ENCODE measurements around the gene ARAP1.

The ARAP1 gene

DNA sequence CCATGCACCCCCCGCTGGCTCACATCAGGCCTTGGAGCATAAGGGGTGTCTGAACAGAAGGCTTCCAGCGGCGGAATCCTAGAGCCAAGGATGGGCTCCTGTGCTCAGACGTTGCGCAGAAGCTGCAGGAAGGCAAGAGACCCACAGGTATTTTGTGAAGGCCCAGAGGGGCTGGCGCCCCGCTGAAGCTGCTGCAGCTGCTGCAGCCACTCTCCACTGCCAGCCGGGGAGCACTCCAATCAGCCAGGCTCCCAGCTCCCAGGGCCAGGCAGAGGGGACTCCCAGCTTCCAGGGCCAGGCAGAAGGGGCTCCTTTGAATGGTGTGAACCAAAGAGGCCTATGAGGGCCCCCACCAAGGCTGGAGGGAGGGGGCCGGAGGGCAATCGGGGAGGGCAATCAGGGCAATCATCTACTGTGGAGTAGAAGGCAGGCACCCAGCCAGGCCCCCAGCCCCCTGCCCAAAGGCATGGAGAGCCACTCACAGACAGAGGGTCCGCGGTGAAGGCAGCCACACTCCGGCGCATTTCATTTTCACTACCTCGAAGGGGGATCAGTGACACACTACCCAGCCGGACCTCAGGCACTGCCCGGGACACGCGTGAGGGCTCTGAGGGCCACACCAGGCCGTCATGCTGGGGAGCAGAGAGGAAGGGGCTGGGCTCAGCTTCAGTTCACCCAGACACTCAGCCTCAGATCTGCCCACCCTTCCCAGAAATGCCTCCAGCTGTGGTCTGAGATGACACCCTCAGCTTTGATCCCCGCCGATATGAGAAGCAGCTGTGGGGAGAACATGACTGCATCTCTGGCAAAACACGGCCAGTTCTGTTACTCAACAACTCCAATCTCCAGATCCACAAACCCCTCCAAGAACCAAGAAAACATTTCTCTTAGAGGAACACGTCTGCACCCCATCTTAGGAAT, 66.4 kb downstream of the ARAP1 start:
- no peak for DNase-seq

DNA sequence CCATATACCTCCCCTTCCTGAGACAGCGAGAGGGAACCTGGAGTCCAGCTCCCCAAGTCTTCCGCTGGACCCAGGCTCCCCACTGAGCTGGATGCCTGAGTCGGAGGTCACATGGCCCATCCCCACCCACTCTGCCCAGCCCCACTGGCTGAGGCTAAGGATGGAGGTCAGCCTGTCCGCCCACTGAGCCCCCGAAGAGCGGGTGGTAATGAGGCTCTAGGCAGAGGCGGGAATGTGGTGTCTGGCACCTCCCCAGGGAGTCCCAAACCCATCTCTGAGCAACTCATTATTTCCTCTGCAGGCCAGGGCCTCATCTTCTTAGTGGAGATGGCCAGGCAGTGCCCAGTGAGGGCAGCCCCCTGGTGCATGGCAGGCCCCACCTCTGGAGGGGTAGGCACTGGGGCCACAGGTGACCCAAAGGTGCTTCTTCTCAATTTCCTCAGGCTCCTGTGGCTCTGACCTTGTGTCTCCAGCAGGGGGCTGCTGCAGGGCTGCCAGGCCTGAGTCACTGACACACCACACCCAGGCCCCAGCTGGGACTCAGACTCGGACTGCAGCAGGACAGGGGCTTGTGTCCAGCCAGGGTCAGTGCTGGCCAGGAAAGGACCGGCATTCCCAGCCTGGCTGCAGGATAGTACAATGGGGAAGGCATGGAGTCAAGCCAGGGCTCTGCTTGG, 67.8 kb downstream of the ARAP1 start:
- peak in 2 of 56 donors; percentile 13 to 23 for DNase-seq

DNA sequence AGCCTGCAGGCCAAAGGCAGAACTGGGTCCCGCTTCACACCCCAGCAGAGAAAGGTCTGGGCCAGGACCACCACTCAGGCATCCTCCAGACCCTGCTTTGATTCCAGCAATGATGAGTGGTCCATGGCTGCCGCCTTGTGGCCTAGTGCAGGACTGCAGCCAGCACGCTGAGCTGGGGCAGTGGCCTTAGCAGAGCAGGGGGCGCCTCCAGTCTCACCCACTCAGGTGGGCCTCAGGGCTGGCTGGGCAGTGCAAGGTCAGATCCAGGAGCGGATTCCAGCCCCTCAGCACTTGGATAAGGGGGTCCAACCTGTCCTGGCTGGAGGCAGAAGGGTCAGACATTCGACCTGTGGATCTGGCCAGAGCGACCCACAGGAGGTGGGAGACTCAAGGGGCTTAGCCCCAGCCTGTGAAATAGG, 68.4 kb downstream of the ARAP1 start:
- peak in 44 of 56 donors; percentile 11 to 84 (median 40) for DNase-seq

GRCh38 chr11:72682858-72683243, 69.4 kb downstream of the ARAP1 start:
- no peak for DNase-seq

DNA sequence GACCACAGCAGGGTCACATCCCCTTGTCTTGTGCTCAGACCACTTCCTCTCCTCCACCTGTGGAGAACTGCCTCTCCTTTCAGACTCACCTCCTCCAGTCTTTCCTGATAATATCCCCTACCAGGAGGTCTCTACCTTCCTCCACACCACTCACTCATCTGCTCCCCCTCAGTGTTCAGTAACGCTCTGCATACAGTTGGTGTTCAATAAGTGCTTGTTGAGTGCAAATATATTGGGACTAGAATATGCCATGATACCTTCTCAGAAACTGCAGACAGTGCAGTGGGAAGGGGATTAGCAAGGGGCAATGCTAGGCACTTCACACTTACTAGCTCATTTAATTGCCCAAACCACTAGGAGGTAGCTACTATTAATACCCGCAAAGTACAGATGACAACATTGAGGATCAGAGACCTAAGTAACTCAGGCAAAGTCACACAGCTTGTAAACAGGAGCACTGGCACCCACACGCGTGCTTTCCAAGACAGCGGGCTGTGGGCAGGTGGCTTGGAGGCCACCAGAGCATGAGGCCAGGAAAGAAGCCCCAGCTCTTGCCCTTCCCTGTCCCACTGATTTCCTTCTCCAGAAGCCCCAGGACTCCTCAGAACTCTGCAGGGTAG, 69.9 kb downstream of the ARAP1 start:
- no peak for DNase-seq

DNA sequence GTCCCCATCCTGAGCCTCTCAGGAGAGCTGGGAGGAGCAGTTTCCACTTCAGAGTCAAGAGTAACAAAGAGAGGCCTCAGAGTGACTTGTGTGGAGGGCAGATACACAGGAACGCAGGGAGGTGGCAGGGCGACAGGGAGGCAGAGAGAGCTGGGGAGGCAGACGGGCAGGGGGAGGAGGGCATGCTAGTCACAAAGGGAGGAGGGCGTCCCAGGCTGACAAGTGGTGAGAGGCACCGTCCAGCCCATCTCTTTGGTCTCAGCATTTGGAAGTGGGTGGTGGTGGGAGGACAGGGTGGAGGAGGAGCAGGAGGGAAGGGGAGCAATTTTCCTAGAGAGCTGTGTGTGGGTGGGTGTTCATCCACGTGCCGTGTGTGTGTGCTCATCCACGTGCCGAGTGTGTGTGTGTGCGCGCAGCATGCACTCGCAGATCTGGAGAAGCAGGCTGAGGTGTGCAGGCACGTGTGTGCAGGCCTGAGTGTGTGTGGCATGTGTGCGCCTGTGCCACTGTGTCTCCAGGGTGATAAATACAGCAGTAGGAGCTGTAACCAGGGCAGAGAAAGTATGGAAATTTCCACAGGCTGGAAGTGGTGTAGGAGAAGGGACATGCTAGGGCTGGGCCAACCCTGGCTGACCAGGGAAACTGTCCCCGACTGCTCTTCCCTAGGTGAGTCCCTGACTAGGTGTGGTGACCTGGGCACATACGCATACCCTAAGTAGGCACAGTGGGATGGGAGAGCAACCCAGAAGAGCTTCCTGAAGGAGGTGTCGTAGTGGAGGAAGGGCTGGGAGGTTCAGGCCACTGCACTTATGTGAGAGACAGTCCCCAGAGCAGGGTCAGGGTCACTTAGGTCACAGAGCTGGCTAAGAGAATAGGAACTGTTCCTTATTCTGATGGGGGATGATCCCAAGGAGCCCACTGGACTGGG, 70.7 kb downstream of the ARAP1 start:
- DNase-seq, result peak in 39 of 56 donors; percentile 18 to 86 (median 58)

- peak in 1 of 56 donors; percentile 44 for DNase-seq
Measured at GRCh38 chr11:72680624-72681158, 71.5 kb downstream of the ARAP1 start.

DNA sequence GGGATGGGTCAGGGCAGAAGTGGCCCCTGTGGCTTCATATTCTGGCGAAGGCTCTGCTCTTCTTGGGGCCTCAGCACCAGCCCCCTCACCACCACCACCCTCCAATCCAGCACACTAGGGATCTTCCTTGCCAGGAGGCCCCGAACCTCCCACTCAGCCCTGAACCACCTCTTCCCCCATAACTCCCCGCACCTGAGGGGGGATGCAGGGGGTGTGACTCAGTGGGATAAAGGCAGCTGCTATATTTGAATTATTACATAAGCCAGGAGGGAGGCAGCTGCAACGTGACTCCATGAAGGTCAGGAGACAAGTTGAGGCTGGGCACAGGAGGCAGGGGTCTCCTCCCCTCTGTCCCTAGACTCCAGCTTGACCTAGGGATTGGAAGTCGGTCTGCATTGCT, 72.3 kb downstream of the ARAP1 start:
- DNase-seq, result peak in 10 of 56 donors; percentile 6 to 50 (median 30)

GRCh38 chr11:72678524-72678923, 73.7 kb downstream of the ARAP1 start:
- peak in 4 of 56 donors; percentile 7 to 41 (median 18) for DNase-seq

- peak in 12 of 56 donors; percentile 4 to 49 (median 22) for DNase-seq
Measured at GRCh38 chr11:72676861-72677341, 75.3 kb downstream of the ARAP1 start.

GRCh38 chr11:72675221-72675620, 77.0 kb downstream of the ARAP1 start:
- DNase-seq, result no peak

- DNase-seq, result peak in 31 of 56 donors; percentile 14 to 72 (median 33)
Measured at GRCh38 chr11:72673943-72674828, 78.0 kb downstream of the ARAP1 start, which contains the start of gene PDE2A. Gene PDE2A, minus strand, starts transcription at chr11:72674422. Its CDS starts 215 bp downstream, at chr11:72674207.

GRCh38 chr11:72673284-72673942, 78.8 kb downstream of the ARAP1 start:
- DNase-seq, result no peak

DNA sequence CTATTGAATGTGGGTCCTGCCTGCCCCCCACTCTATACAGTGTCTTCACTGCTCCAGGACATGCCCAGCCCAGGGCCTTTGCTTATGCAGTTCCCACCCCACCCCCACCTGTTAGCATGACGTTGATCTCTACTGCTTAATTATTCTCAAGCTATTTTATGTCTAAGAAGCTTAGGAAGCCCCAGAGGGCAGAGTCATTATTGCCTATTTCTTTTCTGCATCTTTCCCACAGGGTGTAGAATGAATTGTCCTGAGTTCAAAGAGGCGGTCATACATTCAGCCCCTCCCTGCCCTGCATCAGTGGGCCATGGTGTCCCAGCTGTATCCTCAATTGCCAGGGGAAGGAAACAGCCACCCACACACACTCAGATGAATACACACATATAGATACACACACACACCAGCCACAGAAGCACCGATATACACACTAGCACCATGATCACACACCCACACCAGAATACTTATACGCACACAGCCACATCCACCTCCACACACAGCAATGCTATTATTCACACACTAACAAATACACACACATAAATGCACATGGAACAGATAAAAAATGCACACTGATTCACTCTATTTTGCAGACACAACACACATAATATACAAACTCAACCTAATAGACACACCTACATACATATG, 79.5 kb downstream of the ARAP1 start:
- DNase-seq, result no peak

DNA sequence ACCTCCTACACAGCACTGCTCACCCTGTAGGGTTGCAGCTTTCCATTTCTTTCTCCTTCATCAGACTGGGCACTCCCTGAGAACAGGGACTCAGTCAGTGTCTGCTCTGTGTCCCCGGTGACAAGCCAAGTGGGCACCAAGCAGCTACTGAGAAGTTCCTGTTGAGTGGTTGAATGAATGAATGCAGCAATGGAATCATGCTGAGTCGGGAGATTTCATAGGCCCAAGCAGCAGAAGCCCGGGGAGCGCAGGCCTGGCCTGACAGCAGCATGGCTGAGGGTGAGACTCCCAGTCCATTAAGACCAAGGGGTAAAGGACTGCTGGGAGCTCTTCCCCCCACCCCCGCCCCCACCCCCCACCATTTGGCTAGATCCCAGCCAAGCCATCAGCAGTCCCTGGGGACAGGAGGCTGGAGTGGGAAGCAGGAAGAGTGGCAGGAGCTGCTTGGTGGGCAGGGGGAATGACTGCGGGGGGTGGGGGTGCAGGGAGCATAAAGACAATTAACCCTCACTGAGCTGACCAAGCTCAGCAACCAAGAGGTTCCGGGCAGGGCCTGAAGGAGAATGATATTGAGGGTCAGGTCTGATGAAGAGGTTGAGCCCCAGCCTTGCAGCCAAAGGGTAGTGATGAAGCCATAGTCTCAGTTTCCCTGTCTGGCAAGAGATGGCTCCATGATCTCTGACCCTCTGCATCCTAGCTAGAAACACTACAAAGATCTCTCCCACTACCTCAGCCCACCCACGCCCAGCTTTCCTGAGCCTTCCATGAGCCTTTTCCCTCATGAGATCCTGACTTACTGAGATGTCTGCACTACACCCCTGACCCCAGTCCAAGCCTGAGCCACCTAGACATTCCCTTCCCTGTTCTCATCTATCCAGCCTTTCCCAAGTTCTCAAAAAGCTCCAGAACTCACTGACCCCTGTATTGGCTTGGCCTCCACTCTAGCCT, 80.8 kb downstream of the ARAP1 start:
- DNase-seq, result no peak

DNA sequence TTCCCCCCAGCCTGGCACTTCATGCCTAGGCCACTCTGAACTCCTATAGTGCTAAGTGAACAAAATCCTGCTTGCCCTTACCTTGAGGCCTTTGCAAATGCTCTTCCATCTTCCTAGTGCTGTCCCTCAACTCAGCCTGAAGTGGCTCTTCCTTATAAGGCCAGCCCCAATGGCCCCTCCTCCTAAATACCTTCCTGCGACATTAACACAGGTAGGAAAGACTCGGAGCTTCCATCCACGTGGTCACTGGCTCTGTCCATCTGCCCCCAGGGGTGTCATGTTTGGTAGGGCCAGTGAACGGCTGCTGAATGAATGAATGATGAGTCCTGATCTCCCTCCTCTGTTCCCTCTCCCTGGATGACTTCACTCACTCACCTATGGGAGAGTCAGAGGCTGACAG, 82.2 kb downstream of the ARAP1 start:
- no peak for DNase-seq

DNA sequence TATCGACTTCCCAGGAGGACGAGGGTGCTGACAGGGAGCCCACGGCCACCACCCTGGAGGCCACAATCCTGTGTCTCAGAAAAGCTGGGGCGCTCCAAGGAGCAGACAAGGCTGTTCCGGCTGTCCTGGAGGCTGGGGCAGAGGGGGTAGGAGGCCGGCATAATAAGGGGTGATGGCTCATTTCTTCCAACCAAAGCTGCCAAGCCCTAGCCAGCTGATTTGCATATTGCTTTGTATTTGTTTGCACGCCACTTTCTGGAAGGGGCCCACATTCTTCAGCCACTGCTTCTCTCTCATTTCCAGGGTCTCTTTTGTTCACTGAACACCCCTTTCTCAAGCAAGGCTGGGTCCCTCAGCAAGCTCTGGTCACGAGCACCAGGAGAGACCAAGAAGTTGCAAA, 82.7 kb downstream of the ARAP1 start:
- no peak for DNase-seq
